H1 (cell line): ENCODE data around the gene DAP. TPM values are rescaled to one million over a fixed set of nuclear protein-coding genes. Genes with fewer than 3 reads are reported as not detected.

ENCODE experiments used
- CTCF ChIA-PET: fragments of 300-600 bp; sonication (Branson Sonifier 250); formaldehyde crosslinking; loops from one replicate; lab custom pipeline; 2021; ENCODE audit not compliant: partially characterized antibody; lab: Charles Lee
- POLR2A ChIA-PET: fragments of 300-600 bp; sonication (Branson Sonifier 250); formaldehyde crosslinking; loops from one replicate; lab custom pipeline; 2021; ENCODE audit warnings: inconsistent platforms; ENCODE audit not compliant: partially characterized antibody; lab: Charles Lee
- DNase-seq, 2 experiments: peaks; one replicate each; pipeline versions ENCODE4 v3.0.0 to v3.0.0-alpha.2; 2010 to 2022; ENCODE audit warnings: low spot score in 2 of 2, low read depth in 1 of 2, mixed read lengths in 1 of 2
- FAIRE-seq: peaks from 2 replicates; lab custom pipeline; 2011; peaks lifted over from hg19 to GRCh38; lab: Jason Lieb, UNC
- H2AFZ ChIP-seq: 2 replicates; pipeline ENCODE4 v1.8.1; 2012; ENCODE audit warnings: low read length, inconsistent platforms
- H2AK5ac ChIP-seq: 2 replicates; pipeline ENCODE4 v1.6.1; 2013; ENCODE audit warnings: low read depth, low read length
- H2BK120ac ChIP-seq: replicated peaks from 2 replicates; pipeline ENCODE3; 2013; ENCODE audit warnings: low read depth, low read length, inconsistent platforms
- H2BK12ac ChIP-seq: 2 replicates; pipeline ENCODE4 v1.6.1; 2013; ENCODE audit warnings: low read depth, low read length
- H2BK15ac ChIP-seq: 2 replicates; pipeline ENCODE4 v1.6.1; 2013; ENCODE audit warnings: low read length
- H2BK20ac ChIP-seq: 2 replicates; pipeline ENCODE4 v1.6.1; 2013; ENCODE audit warnings: low read length
- H2BK5ac ChIP-seq: 2 replicates; pipeline ENCODE4 v1.6.1; 2013; ENCODE audit warnings: low read depth, low read length
- H3K14ac ChIP-seq: 2 replicates; pipeline ENCODE4 v1.6.1; 2013; ENCODE audit warnings: inconsistent platforms; ENCODE audit not compliant: insufficient read length
- H3K18ac ChIP-seq: 2 replicates; pipeline ENCODE4 v1.6.1; 2013; ENCODE audit warnings: low read length; ENCODE audit errors: extremely low read depth
- H3K23ac ChIP-seq: 2 replicates; pipeline ENCODE4 v1.6.1; 2013; ENCODE audit warnings: inconsistent platforms; ENCODE audit not compliant: insufficient read length
- H3K23me2 ChIP-seq: 2 replicates; pipeline ENCODE4 v1.6.1; 2013; ENCODE audit warnings: low read depth, low read length
- H3K27ac ChIP-seq: 2 replicates; pipeline ENCODE4 v1.6.1; 2011; ENCODE audit warnings: low read depth, low read length, inconsistent platforms
- H3K27me3 ChIP-seq, 4 experiments: replicated peaks in 1 of 4; 1 replicate in 1 of 4; 2 replicates in 3 of 4; pipeline versions ENCODE4 v1.6.1 to v1.8.1; 2011 to 2013; ENCODE audit warnings: low read length in 3 of 4, mild to moderate bottlenecking in 3 of 4, inconsistent platforms in 2 of 4, mixed read lengths in 2 of 4, moderate library complexity in 1 of 4; ENCODE audit not compliant: control insufficient read depth in 3 of 4, insufficient read depth in 3 of 4; ENCODE audit errors: extremely low read depth in 1 of 4
- H3K36me3 ChIP-seq, 4 experiments: 2 replicates each; pipeline versions ENCODE4 v1.6.1 to v1.8.1; 2011 to 2013; ENCODE audit warnings: mild to moderate bottlenecking in 4 of 4, low read length in 3 of 4, moderate library complexity in 2 of 4, control low read depth in 1 of 4, inconsistent platforms in 1 of 4; ENCODE audit not compliant: insufficient read depth in 4 of 4, control insufficient read depth in 2 of 4
- H3K4ac ChIP-seq: replicated peaks from 2 replicates; pipeline ENCODE3; 2013; ENCODE audit warnings: low read length, low read depth, mixed read lengths, inconsistent platforms; ENCODE audit not compliant: insufficient read length
- H3K4me1 ChIP-seq, 4 experiments: replicated peaks in 1 of 4; 1 replicate in 1 of 4; 2 replicates in 3 of 4; pipeline versions ENCODE4 v1.6.1 to v1.8.1; 2011 to 2013; ENCODE audit warnings: low read length in 3 of 4, inconsistent platforms in 2 of 4, mixed read lengths in 1 of 4; ENCODE audit not compliant: insufficient read depth in 4 of 4, control insufficient read depth in 3 of 4
- H3K4me2 ChIP-seq, 2 experiments: 2 replicates each; pipeline versions ENCODE4 v1.6.1 to v1.8.1; 2011 to 2013; ENCODE audit warnings: low read depth in 2 of 2, low read length in 2 of 2, control low read depth in 1 of 2, inconsistent platforms in 1 of 2, mild to moderate bottlenecking in 1 of 2; ENCODE audit not compliant: insufficient read depth in 1 of 2
- H3K4me3 ChIP-seq, 4 experiments: fragments of 200-600, 300-600 bp in 1 of 4; sonication (generic), shearing (Covaris generic), sonication (Bioruptor Twin) in 1 of 4; 2 replicates each; pipeline versions ENCODE4 v1.5.1 to v1.8.1; 2011 to 2016; ENCODE audit warnings: low read length in 4 of 4, low read depth in 3 of 4, control low read depth in 2 of 4, inconsistent platforms in 2 of 4, mild to moderate bottlenecking in 2 of 4, mixed read lengths in 1 of 4, moderate library complexity in 1 of 4; ENCODE audit not compliant: insufficient read depth in 2 of 4; ENCODE audit errors: extremely low read depth in 1 of 4
- H3K56ac ChIP-seq: replicated peaks from 2 replicates; pipeline ENCODE3; 2013; ENCODE audit warnings: low read depth, mild to moderate bottlenecking, mixed read lengths, low read length, inconsistent platforms; ENCODE audit not compliant: insufficient read length
- H3K79me1 ChIP-seq: 2 replicates; pipeline ENCODE4 v1.6.1; 2013; ENCODE audit warnings: low read depth, low read length, control low read depth
- H3K79me2 ChIP-seq, 2 experiments: 2 replicates each; pipeline versions ENCODE4 v1.6.1 to v1.8.1; 2012 to 2013; ENCODE audit warnings: low read length in 2 of 2, mild to moderate bottlenecking in 2 of 2, inconsistent platforms in 1 of 2; ENCODE audit not compliant: insufficient read depth in 2 of 2, control insufficient read depth in 1 of 2
- H3K9ac ChIP-seq, 4 experiments: replicated peaks in 1 of 4; 1 replicate in 1 of 4; 2 replicates in 3 of 4; pipeline versions ENCODE4 v1.6.1 to v1.8.1; 2011 to 2013; ENCODE audit warnings: low read depth in 3 of 4, low read length in 3 of 4, control low read depth in 2 of 4, mild to moderate bottlenecking in 2 of 4, moderate library complexity in 2 of 4, inconsistent platforms in 1 of 4; ENCODE audit errors: extremely low read depth in 1 of 4
- H3K9me3 ChIP-seq, 2 experiments: 2 replicates each; pipeline versions ENCODE4 v1.6.1 to v1.8.1; 2012 to 2013; ENCODE audit warnings: mild to moderate bottlenecking in 2 of 2, moderate library complexity in 2 of 2, control low read depth in 1 of 2, inconsistent platforms in 1 of 2, low read depth in 1 of 2, low read length in 1 of 2, mixed read lengths in 1 of 2; ENCODE audit not compliant: insufficient read depth in 2 of 2
- H4K20me1 ChIP-seq, 2 experiments: replicated peaks in 1 of 2; 2 replicates each; pipeline versions ENCODE3 to v1.8.1; 2011 to 2013; ENCODE audit warnings: inconsistent platforms in 2 of 2, low read length in 2 of 2, mild to moderate bottlenecking in 1 of 2; ENCODE audit not compliant: insufficient read depth in 2 of 2, control insufficient read depth in 1 of 2
- H4K5ac ChIP-seq: 2 replicates; pipeline ENCODE4 v1.6.1; 2013; ENCODE audit warnings: low read length, low read depth, mixed read lengths, inconsistent platforms; ENCODE audit not compliant: insufficient read length
- H4K8ac ChIP-seq: 2 replicates; pipeline ENCODE4 v1.8.0; 2013; ENCODE audit warnings: mild to moderate bottlenecking, moderate library complexity, low read length, inconsistent platforms; ENCODE audit not compliant: insufficient read depth; ENCODE audit errors: extremely low read depth
- H4K91ac ChIP-seq: replicated peaks from 2 replicates; pipeline ENCODE3; 2013; ENCODE audit warnings: low read length, mixed read lengths, inconsistent platforms; ENCODE audit not compliant: insufficient read length
- CHD1 ChIP-seq: IDR thresholded peaks from 2 replicates; pipeline ENCODE4 v1.6.1; 2012; ENCODE audit warnings: low read depth, low read length, improper control_type of control experiment
- EGR1 ChIP-seq: IDR thresholded peaks from 2 replicates; pipeline ENCODE4 v1.6.1; 2011; ENCODE audit warnings: low read depth, low read length, borderline replicate concordance
- GABPA ChIP-seq: IDR thresholded peaks from 2 replicates; pipeline ENCODE4 v1.6.1; 2011; ENCODE audit warnings: mild to moderate bottlenecking, low read length, moderate library complexity, borderline replicate concordance; ENCODE audit not compliant: insufficient read depth
- KDM4A ChIP-seq: IDR thresholded peaks from one replicate; pipeline ENCODE4 v1.7.1; 2012; ENCODE audit warnings: low read depth, mild to moderate bottlenecking, moderate library complexity, low read length, inconsistent platforms; ENCODE audit not compliant: severe bottlenecking
- KDM5A ChIP-seq: fragments of 200-600 bp; IDR thresholded peaks from 2 replicates; pipeline ENCODE4 v1.7.1; 2012; ENCODE audit warnings: mild to moderate bottlenecking, low read length, inconsistent platforms, mixed read lengths
- TAF1 ChIP-seq: IDR thresholded peaks from 2 replicates; pipeline ENCODE4 v1.6.1; 2011; ENCODE audit warnings: mild to moderate bottlenecking, low read depth, low read length
- WGBS, 2 experiments: shearing (Covaris generic) in 1 of 2; methylation state at CpG; one replicate each; pipeline versions ENCODE4 v1.1.6 to v1.1.7; 2013 to 2015; ENCODE audit warnings: low lambda C conversion rate in 2 of 2, mixed read lengths in 2 of 2, inconsistent platforms in 1 of 2, low coverage in 1 of 2, missing lambda C conversion rate in 1 of 2; ENCODE audit not compliant: insufficient replicate concordance in 2 of 2, insufficient coverage in 1 of 2, insufficient read length in 1 of 2; ENCODE audit errors: extremely low coverage in 1 of 2, missing lambda C conversion rate in 1 of 2; 5-methylcytosine and 5-hydroxymethylcytosine counted together
- polyA plus RNA-seq, 7 experiments: library from polyadenylated mRNA; depleted of rRNA in 3 of 7; stranded (reverse) in 5 of 7; unstranded in 2 of 7; fragments of >200 nt in 5 of 7; fragments of 200-250 nt in 2 of 7; gene quantifications; 1 replicate in 5 of 7; 2 replicates in 1 of 7; 4 replicates in 1 of 7; pipeline versions ENCODE4 v1.2.1 to v1.2.3, GENCODE V29; 2011 to 2013; ENCODE audit warnings: missing spikeins in 2 of 7, mixed read lengths in 2 of 7
- total RNA-seq: library from RNA; stranded (reverse); fragmentation: NEBNext Ultra II Directional; extraction: Animal tissue kit (Norgen Biotek cat#: 25700); gene quantifications from 2 replicates; pipeline ENCODE4 v1.2.1, GENCODE V29; 2021

DAP gene
- total and polyA plus RNA-seq, 2 of the 8 experiments (the other 6 are each of a cell fraction or from before 2014, with no cell fraction given): 26.2 to 44.4 TPM

- Histone ChIP-seq H2BK5ac (no peak overlapping the region), H4K8ac (no peak overlapping the region), H3K4me1 (peaks cover 4 to 19% (median 13%) of the 10 kb centered on the region in 4 experiments), H3K4me3 (no peak overlapping the region), H3K14ac (no peak overlapping the region), H2BK20ac (no peak overlapping the region), H3K4me2 (no peak overlapping the region), H3K4ac (no peak overlapping the region), H3K9ac (no peak overlapping the region), H3K56ac (no peak overlapping the region), H2BK120ac (no peak overlapping the region), H4K20me1 (peaks cover 1 to 9% of the 10 kb centered on the region in 2 experiments), H3K23ac (no peak overlapping the region), H3K9me3 (no peaks in the 10 kb centered on the region), H3K79me1 (peaks cover 4% of the 10 kb centered on the region; the same call in 1 of the 2 replicates), H2AFZ (no peak overlapping the region), H2BK15ac (no peak overlapping the region), H2BK12ac (no peak overlapping the region), H3K27ac (no peak overlapping the region), H3K27me3 (no peaks in the 10 kb centered on the region), H4K5ac (no peak overlapping the region), H4K91ac (no peak overlapping the region), H2AK5ac (no peak overlapping the region), H3K23me2 (peaks cover 3% of the 10 kb centered on the region; the same call in 1 of the 2 replicates), H3K36me3 (no peaks in the 10 kb centered on the region), H3K79me2 (no peaks in the 10 kb centered on the region), H3K18ac (no peak overlapping the region)
- ChIA-PET CTCF (interaction anchor here (0.5 to 5.6 kb wide), 11 partner anchors 9 to 346 kb away, joined by 3 to 45 read pairs (median 13); no protein-coding TSS in a partner anchor), POLR2A (interaction anchor here (0.5 kb wide), 1 partner anchor 469 kb away, joined by 3 read pairs; no protein-coding TSS in a partner anchor)
- no peak for DNase-seq
- no peak for FAIRE-seq
- TF ChIP-seq KDM4A (no peak), KDM5A (no peak), EGR1 (no peak), CHD1 (no peak), GABPA (no peak), TAF1 (no peak)
- 90% methylated on average over 5 of the region's 5 CpGs; no CpG with 5 or more reads in 1 of the 2 experiments for WGBS, 2 experiments
Measured at GRCh38 chr5:10703676-10704075, 57.4 kb downstream of the DAP start.
